Thymus (tissue), 11 donors: ENCODE measurements around the gene TYW1. TPM values are rescaled to one million over a fixed set of nuclear protein-coding genes. Genes with fewer than 3 reads are reported as not detected.
"Not testable (repeated sequence)": the region's sequence is repeated elsewhere in the genome, so short reads cannot be mapped to it uniquely, and the experiment has no call there.

Source experiments
- DNase-seq, 9 donors: peaks; one replicate each; pipeline ENCODE4 v3.0.0-alpha.2; 2013; ENCODE audit warnings: low spot score in 9 of 9, low read depth in 6 of 9, missing footprints in 1 of 9
- H3K27ac ChIP-seq, 2 donors: one replicate each; pipeline ENCODE4 v1.5.1; 2013; ENCODE audit warnings: control low read depth in 1 of 2, low read depth in 1 of 2, low read length in 1 of 2, mild to moderate bottlenecking in 1 of 2, moderate library complexity in 1 of 2
- H3K27me3 ChIP-seq, 2 donors: one replicate each; pipeline ENCODE4 v1.5.1; 2013; ENCODE audit warnings: low read length in 1 of 2; ENCODE audit not compliant: control insufficient read depth in 2 of 2, insufficient read depth in 1 of 2
- H3K36me3 ChIP-seq, 2 donors: one replicate each; pipeline ENCODE4 v1.5.1; 2013; ENCODE audit warnings: low read length in 1 of 2, mild to moderate bottlenecking in 1 of 2, moderate library complexity in 1 of 2; ENCODE audit not compliant: control insufficient read depth in 2 of 2, insufficient read depth in 2 of 2
- H3K4me1 ChIP-seq, 2 donors: one replicate each; pipeline ENCODE4 v1.5.1; 2013; ENCODE audit warnings: low read length in 2 of 2; ENCODE audit not compliant: control insufficient read depth in 2 of 2, insufficient read depth in 2 of 2
- H3K4me3 ChIP-seq, 2 donors: one replicate each; pipeline ENCODE4 v1.5.1; 2013; ENCODE audit warnings: low read length in 2 of 2, control low read depth in 1 of 2, mild to moderate bottlenecking in 1 of 2
- H3K9me3 ChIP-seq, 2 donors: one replicate each; pipeline ENCODE4 v1.5.1; 2013; ENCODE audit warnings: low read length in 1 of 2, mild to moderate bottlenecking in 1 of 2; ENCODE audit not compliant: control insufficient read depth in 2 of 2, insufficient read depth in 1 of 2
- WGBS: extraction: QIAGEN DNeasy Blood & Tissue Kit; methylation state at CpG from one replicate; pipeline ENCODE4 v1.1.7; 2013; 5-methylcytosine and 5-hydroxymethylcytosine counted together
- polyA plus RNA-seq: library from polyadenylated mRNA; stranded (reverse); fragments of 200-250 nt; gene quantifications from one replicate; pipeline ENCODE4 v1.2.3, GENCODE V29; 2013
- total RNA-seq: library from RNA; stranded (reverse); fragments of 120-200 nt; gene quantifications from one replicate; pipeline ENCODE4 v1.2.4, GENCODE V29; 2013
- donor health status: healthy.

The TYW1 gene
- total and polyA plus RNA-seq, 2 donors: 11.2 to 16.0 TPM

DNA sequence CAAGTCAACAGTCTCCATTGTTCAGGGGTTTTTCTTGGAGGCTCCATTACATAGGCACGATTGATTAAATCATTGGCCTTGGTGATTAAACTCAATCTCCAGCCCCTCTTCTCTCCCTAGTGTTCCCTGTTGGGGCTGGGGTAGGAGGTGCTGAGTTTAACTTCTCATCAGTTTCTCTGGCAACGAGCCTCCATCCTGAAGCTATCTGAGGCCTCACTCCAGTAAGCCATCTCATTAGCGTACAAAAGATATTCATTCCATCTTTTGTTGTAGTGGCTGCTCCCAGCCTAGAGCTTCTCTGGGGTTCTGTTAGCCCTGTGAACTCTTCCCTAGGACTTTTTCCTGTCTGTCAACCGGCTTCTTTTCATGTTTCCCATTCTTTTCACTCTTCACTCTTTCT, 11.6 kb downstream of the TYW1 start:
- Histone ChIP-seq H3K4me1 (no peaks in the 10 kb centered on the region), H3K4me3 (no peak overlapping the region), H3K27ac (no peak overlapping the region), H3K36me3 (peaks cover 26 to 31% of the 10 kb centered on the region in 2 donors), H3K9me3 (no peaks in the 10 kb centered on the region), H3K27me3 (no peaks in the 10 kb centered on the region)
- WGBS: 93% methylated on average over 4 of the region's 4 CpGs
- DNase-seq: no peak

DNA sequence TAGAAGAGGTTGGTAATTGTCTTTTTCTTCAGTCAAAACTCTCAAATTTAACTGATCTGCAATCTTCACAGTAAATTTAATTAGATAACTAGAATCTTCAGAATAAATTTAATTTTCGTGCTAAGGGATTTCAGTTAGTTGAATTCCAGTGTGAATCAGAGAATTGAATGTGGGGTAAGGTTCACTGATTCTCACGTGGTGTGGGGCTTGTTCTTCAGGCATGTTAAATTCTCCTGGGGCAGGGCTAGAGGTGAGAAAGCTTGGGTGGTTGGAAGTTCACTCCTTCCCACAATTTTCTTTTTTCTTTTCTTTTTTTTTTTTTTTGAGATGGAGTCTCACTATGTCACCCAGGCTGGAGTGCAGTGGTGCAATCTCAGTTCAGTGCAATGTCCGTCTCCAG, 13.0 kb downstream of the TYW1 start:
- DNase-seq, H3K9me3 ChIP-seq, H3K27me3 ChIP-seq, H3K4me3 ChIP-seq, H3K4me1 ChIP-seq, H3K27ac ChIP-seq: not testable (repeated sequence)
- WGBS: 99% methylated on average over 3 of the region's 3 CpGs
- H3K36me3 ChIP-seq: peaks cover 29 to 31% of the 10 kb centered on the region in 2 donors

DNA sequence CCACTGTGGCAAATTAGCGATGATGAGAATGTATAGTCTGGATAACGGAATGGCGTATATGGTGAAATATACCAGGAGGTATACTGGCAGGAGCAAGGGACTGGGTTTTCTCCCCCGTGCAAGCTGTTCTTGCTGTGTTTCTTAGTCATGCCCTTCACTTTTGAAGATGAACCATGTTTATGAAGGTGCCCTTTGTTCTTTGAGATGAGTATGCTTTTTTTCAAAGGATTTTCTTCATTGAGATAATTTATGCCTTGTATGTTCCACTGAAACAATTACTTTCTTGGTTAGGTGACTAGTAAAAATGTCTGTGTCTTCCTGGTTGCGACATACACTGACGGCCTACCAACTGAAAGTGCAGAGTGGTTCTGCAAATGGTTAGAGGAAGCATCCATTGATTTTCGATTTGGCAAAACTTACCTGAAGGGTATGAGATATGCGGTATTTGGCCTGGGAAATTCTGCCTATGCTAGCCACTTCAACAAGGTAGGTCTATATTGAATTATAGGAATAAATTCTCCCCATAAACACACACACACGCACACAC, 17.5 kb downstream of the TYW1 start:
- not testable (repeated sequence) for H3K4me3 ChIP-seq, H3K4me1 ChIP-seq, H3K27ac ChIP-seq, H3K27me3 ChIP-seq, H3K9me3 ChIP-seq, DNase-seq
- H3K36me3 ChIP-seq: peaks cover 30 to 35% of the 10 kb centered on the region in 2 donors
- 96% methylated on average over 9 of the region's 9 CpGs for WGBS

DNA sequence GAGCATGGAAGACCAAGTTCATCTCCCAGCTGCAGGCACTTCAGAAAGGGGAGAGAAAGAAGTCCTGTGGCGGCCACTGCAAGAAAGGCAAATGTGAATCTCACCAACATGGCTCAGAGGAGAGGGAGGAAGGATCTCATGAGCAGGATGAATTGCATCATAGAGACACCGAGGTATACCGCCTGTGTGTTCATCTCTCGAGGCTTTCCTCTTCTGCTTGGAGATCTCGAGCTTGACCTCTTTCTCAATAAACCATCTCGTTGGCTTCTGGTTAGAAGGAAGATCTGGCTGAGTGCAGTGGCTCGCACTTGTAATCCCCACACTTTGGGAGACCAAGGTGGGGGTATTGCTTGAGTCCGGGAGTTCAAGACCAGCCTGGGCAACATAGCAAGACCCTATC, 21.3 kb downstream of the TYW1 start:
- not testable (repeated sequence) for H3K27ac ChIP-seq, H3K4me1 ChIP-seq, H3K27me3 ChIP-seq, DNase-seq, H3K4me3 ChIP-seq, H3K9me3 ChIP-seq
- WGBS: 98% methylated on average over 8 of the region's 8 CpGs
- H3K36me3 ChIP-seq: peaks cover 41 to 52% of the 10 kb centered on the region in 2 donors

DNA sequence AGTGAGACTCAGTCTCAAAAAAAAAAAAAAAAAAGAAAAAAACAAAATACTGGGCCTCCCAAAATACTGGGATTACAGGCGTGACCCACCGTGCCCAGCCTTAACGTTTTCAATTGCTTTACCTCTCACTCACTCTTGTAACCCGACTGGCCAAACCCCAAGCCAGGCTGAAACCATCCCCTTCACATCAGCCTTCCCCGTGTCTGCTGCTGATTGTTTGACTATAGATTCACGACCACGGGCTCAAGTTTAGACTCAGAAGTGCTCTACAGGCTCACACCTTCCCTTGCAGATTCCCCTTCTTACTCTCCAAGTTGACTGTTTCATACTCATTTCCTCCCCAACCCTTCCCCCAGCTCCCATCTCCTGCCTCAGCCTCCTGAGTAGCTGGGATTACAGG, 22.3 kb downstream of the TYW1 start:
- Histone ChIP-seq H3K36me3 (peaks cover 41 to 53% of the 10 kb centered on the region in 2 donors), H3K4me3 (no peak overlapping the region), H3K9me3 (no peaks in the 10 kb centered on the region), H3K27me3 (no peaks in the 10 kb centered on the region), H3K4me1 (no peaks in the 10 kb centered on the region), H3K27ac (no peak overlapping the region)
- no peak for DNase-seq
- WGBS: 86% methylated on average over 7 of the region's 7 CpGs

DNA sequence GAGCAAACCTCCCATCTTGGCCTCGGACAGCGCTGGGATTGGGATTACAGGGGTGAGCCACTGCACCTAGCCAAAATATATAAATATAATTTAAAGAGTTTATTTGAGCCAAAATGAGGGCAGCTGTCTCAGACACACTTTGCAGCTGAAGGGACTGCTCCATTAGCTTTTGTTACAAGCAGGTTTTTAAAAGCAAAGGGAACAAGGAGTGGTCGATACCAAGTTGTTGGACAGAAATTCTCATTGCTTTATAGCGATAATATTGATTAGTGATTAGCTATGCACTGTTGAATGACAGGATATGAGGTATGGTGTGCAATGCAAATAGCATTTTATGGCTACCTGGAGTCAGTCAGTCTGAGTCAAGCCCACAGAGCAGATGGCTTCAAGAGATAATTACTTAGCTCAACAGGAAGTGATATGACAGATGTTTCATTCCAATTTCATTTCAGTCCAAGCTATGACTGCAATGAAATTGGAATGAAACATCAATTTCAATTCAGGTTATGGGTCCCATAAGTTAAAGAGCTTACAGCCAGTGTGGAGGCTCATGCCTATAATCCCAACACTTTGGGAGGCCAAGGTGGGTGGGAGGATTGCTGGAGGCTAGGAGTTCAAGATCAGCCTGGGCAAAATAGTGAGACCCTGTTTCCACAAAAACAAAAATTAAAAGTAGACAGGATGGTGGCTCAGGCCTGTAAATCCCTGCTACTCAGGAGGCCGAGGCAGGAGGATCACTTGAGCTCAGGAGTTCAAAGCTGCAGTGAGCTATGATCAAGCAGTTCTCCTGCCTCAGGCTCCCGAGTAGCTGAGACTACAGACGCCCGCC, 23.1 kb downstream of the TYW1 start:
- no peak for DNase-seq
- WGBS: 88% methylated on average over 8 of the region's 8 CpGs
- peaks cover 41 to 50% of the 10 kb centered on the region in 2 donors for H3K36me3 ChIP-seq
- H3K27me3 ChIP-seq: no peaks in the 10 kb centered on the region
- no peaks in the 10 kb centered on the region for H3K9me3 ChIP-seq
- H3K4me3 ChIP-seq: no peak overlapping the region
- no peaks in the 10 kb centered on the region for H3K4me1 ChIP-seq
- no peak overlapping the region for H3K27ac ChIP-seq

DNA sequence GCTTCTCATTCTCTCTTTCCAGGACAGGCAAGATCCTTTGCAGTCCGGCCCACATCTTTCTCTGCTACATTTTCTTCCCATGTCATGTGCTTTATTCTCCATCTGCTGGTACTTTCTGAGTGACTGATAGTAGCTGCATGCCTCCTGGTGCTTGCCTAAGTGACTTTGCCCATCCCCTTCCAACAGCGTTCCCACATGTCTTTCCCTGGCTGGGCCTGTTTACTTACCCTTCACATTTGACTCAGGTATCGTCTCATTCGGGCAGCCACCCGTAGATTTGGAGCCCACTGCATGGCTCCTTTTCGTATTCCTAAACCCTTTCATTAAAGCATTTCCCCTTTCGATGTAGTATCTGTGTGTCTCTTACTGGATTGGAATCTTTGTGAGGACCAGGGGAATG, 24.6 kb downstream of the TYW1 start:
- Histone ChIP-seq H3K4me3 (no peak overlapping the region), H3K36me3 (peaks cover 41 to 48% of the 10 kb centered on the region in 2 donors), H3K9me3 (no peaks in the 10 kb centered on the region), H3K27me3 (no peaks in the 10 kb centered on the region), H3K27ac (no peak overlapping the region), H3K4me1 (no peaks in the 10 kb centered on the region)
- no peak for DNase-seq
- WGBS: 94% methylated on average over 7 of the region's 7 CpGs

DNA sequence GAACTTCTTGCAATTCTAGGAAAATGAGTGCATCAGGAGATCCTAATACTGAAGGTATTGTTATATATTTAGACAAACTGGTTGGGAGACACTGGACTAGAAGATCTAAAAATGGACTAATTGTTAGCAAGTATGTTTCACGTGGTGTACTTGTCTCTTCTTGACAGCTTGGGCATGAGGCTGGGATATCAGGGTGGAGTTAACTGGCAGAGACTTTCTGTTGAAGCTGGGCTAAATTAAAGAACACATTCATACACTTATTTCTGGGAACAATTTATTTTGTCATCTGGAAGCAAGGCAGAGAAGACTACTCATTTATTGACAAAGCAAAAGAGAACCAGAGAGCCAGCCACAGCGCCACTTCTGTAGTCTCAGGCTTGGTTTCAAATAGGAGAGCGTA, 25.9 kb downstream of the TYW1 start:
- H3K4me1 ChIP-seq: no peaks in the 10 kb centered on the region
- H3K4me3 ChIP-seq: no peak overlapping the region
- peaks cover 41 to 45% of the 10 kb centered on the region in 2 donors for H3K36me3 ChIP-seq
- H3K9me3 ChIP-seq: no peaks in the 10 kb centered on the region
- H3K27me3 ChIP-seq: no peaks in the 10 kb centered on the region
- no peak for DNase-seq
- WGBS: 97% methylated on average over 3 of the region's 3 CpGs
- no peak overlapping the region for H3K27ac ChIP-seq

DNA sequence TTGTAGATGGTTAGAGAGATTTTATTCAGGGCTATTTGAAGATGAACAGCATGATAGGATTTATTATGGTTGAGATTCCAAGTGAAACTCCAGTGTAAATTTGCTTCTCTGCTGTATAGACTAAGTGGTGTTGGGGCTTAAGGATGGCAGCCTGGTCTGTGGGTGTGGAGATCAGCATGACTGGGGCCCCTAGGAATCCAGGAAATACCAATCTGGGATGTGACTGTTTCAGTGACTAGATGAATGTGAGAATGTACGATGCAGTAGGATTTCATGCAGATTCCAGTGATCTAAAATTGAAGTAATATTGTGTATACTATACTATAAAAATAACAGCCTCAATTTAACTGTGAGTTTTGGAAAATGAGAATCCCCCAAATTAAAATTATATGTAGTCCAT, 28.8 kb downstream of the TYW1 start:
- WGBS: 98% methylated on average over 1 of the region's 1 CpG
- H3K27me3 ChIP-seq, H3K9me3 ChIP-seq, H3K27ac ChIP-seq, H3K4me3 ChIP-seq, H3K4me1 ChIP-seq, DNase-seq: not testable (repeated sequence)
- H3K36me3 ChIP-seq: peaks cover 22 to 32% of the 10 kb centered on the region in 2 donors
